ENCODE measurements around the gene NPLOC4.

NPLOC4 gene

DNA sequence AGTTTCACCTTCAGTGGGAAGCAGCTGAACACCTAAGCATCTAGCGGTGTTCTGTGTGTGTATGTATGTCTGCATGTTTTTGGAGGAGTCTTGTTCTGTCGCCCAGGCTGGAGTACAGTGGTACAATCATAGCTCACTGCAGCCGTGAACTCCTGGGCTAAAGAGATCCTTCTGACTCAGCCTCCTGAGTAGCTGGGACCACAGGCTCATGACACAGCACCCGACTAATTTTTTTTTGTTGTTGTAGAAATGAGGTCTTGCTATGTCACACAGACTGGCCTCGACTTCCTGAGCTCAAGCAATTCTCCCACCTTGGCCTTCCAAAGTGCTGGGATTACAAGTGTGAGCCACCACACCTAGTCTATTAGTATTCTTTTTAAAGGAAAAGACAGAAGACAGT is 54.6 kb downstream of the NPLOC4 start:
- no peak for DNase-seq

GRCh38 chr17:81581758-81582157 is 55.2 kb downstream of the NPLOC4 start:
- no peak for DNase-seq

DNA sequence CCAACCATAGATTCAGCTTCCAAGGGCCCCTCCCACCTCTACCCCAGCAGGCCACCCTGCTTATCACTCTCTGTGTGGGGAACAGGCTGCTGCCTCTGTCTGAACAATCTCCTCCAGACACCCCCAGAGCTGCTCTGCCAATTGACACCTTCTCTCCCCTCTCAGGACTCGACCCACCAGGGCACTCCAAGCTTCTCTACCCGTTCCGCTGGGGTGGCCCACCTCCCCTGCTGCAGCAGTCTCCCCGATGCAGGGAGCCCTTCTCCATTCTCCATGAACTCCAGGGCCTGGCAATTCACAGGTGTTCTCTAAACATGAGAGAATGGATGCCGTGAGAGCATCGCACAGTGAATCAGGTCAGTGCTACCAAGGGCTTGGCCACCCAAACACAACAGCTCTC is 56.4 kb downstream of the NPLOC4 start:
- DNase-seq, result no peak

DNA sequence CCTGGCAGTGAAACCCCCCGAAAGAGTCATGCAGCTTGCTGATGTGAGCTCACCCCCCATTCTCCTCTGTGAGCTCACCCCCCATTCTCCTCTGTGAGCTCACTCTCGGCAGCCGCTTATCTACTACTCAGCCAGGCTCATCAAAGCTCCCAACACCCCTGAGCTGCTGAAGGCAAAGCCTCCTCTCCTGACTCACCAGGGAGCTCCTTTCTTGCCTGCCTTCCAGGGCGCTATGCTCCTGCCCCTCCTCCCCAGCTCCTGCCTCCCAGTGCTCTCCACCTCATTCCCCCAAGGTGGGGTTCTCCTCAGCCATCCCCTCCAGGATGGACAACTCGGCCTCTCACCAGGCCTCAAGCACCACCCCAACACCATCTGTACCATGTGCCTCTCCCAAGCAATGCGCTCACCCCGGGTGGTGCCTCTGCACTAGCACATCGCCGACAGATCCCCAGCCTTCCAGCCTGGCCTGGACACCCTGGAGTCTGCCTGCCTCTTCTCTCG is 57.0 kb downstream of the NPLOC4 start:
- DNase-seq, result no peak

DNA sequence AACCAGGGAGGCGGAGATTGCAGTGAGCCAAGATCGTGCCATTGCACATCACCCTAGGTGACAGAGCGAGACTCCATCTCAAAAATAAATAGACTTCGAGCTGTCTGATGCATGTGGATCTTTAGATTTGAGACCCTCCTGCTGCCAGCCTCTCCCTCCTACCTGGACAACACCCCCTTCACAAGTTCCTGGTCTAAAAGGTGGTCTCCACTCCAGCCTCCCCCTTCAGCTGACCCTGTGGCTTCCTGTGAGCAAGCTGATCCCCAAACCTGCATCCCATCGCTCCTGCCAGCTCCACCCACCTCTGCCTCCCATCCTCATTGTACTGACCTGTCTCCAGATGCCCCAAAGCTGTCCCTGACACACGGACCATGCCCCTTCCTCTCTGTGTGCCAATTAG is 57.6 kb downstream of the NPLOC4 start:
- DNase-seq, result no peak

GRCh38 chr17:81578561-81579225 is 58.2 kb downstream of the NPLOC4 start:
- no peak for DNase-seq

DNA sequence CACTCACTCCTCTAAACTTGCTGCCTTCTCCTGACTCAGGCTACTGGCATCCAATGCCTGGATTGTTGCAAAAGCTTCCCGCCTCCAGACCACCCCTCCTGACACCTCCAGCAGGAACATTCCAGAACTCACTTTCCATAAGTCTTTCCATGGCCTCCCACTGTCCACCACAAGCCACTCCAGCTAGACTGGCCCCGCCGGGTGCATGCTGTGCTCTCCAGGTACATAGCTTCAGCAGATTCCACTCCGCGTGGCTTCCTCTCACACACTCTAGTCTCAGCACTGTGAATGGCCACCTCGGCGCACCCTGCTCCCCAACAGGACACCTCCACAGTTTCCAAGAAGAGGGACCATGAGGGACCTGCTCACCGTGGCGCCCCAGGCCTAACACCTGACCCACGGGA is 58.9 kb downstream of the NPLOC4 start:
- no peak for DNase-seq

DNA sequence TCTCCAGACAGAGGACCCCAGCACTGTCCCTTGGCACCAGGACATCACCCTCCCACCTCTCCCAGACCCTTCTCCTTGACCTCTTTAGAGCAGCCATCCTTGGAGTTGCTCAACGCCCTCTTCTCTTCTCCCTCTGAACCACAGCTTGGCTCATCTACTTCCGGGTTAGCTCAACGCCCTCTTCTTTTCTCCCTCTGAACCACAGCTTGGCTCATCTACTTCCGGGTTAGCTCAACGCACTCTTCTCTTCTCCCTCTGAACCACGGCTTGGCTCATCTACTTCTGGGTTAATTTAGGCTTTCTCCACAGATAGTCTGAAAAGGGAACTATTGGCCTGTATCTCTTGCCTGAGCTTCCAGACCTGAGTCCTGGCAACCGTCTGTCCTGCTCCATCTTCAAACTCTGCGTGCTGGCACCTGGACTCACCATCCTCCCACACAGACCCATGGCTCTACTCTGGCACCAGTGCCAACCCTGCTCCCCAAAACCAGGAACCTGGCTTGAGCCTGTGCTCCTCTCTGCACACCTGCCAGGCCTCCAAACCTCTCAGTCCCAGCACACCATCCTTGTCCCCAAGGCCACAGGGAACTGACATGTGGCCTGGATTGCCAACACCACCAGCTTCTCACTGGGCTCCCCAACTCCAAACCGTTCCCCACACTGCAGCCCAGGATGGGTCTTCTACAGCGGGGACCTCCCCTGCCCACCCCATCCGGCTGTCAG is 59.5 kb downstream of the NPLOC4 start:
- DNase-seq, result peak; percentile 34

GRCh38 chr17:81576621-81577277 is 60.2 kb downstream of the NPLOC4 start:
- no peak for DNase-seq

- DNase-seq, result no peak
Measured at GRCh38 chr17:81575836-81576235, 61.1 kb downstream of the NPLOC4 start.

DNA sequence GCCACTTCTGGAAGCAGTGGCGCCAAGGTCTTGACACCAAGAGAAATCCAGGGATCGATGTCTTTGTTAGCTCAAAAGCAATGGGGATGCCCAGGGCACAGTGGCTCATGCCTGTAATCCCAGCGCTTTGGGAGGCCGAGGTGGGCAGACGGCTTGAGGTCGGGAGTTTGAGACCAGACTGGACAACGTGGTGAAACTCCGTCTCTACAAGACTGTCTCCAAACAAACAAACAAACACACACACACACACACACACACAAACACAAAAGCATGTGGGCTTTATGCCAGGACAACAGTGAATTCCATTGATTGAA is 62.3 kb downstream of the NPLOC4 start:
- DNase-seq, result no peak

DNA sequence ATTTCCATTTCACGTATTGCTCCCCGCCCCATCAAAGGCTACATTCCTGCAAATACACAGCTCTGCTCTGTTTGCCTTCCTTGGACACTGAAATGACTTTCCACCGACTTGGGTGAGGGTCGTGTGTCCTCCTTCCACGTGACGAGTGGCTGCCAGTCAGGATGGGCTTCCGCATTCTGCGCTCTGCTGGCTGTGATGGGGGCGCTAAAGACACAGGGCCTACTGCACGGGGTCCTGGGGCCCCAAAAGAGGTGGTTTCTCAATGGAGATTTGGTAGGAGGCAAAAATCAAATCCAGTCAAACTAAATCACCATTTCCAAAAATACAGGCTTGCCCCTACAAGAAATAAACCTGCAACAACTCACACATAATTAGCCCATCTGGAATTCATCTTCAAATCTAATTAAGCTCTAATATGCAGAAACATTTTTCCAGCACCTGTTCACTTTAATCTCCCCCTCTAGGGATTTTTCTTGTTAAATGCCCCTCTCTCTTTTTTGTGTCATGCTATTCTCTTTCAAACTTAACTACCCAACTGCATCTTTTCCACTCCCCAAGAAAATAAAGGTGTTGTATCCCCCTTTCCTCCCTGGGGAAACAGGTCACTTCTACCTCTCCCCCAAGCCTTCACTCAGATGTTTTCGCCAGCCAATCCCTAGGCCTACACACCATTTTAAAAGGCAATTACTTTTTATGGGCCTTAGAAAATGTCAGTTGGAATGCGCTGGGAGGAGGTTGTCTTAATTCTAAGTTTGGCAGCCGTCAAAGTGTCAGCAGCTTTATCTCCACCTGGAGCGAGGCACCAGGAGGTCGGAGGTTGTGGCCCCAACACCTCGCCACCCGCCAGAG is 62.9 kb downstream of the NPLOC4 start:
- no peak for DNase-seq

DNA sequence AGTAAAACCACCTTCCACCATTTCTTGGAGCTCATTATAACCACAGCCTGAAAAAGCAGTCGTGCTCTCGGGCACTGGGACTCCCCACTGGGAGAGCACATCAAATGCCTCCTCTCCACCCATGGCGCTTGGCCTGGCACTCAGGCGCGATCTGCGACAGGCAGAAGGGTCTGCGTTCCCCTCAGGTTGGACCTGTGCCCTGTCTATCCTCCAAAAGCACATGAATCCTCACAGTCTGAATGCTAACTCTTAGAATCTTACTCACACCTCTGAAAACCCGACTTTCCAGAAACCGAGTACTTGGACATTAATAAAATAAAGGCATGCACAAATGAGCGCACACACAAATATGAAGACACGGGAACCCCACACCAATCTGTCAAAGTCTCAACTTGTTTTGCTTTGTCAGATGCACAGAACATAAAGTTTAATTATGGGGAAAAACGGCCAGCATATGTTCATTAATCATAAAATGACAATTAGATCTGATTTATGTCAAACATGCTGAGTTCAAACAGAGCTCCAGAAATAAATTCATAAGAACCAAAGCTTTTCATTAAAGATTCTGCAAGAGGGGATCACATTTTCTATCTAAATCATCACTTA is 64.2 kb downstream of the NPLOC4 start:
- DNase-seq, result no peak

GRCh38 chr17:81570964-81571363 is 65.9 kb downstream of the NPLOC4 start:
- DNase-seq, result no peak

GRCh38 chr17:81569986-81570514 is 66.9 kb downstream of the NPLOC4 start:
- DNase-seq, result no peak

DNA sequence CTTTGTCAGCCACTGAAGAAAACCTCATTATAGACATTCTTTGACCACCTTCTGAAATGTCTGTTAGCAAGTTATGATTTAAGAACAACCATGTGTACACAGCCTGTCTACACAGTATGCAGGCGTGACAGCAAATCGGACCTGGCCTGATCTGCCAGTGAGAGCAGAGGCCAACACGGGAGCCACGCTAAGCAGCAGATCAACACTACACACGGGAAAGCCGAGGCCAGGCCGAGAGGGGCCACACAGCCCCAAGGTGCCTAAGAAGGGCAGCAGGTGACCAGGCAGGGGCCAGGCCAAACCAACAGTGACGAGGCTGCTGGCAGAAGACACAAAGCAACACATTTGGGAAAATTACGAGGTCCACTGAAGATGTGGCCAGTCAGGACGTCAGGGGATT is 68.5 kb downstream of the NPLOC4 start:
- DNase-seq, result no peak

- no peak for DNase-seq
Measured at GRCh38 chr17:81567191-81567590, 69.7 kb downstream of the NPLOC4 start.

GRCh38 chr17:81566461-81567126 is 70.3 kb downstream of the NPLOC4 start:
- DNase-seq, result no peak

DNA sequence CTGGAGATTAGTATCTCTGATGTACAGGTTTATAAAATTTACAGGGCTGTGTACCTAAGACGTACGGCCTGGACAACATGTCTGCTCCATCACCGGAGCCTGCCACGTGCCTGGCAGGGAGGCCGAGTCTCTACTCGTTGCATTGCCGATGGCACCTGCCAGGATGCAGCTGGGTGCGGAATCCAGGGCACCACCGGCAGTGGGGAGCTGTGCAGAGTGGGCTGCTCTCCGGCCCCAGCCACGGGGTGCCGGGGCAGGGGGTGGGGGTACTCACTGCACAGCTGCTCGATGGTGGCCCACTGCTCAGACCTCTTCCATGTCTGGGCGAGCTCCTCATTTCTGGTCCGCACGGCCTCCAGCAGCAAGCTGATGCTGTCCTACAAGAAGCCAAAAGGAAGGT is 71.7 kb downstream of the NPLOC4 start:
- DNase-seq, result no peak

GRCh38 chr17:81564778-81565177 is 72.1 kb downstream of the NPLOC4 start:
- no peak for DNase-seq

GRCh38 chr17:81563861-81564586 is 72.9 kb downstream of the NPLOC4 start:
- DNase-seq, result peak; percentile 20

All from CD4-positive, alpha-beta T cell treated with Interferon gamma for 1 hour (primary cell).